Mesodermal cell (in vitro differentiated cells): ENCODE measurements around the gene FXYD6.

ENCODE experiments used
- H3K27ac ChIP-seq: 2 replicates; pipeline ENCODE4 v1.7.0; 2013; ENCODE audit warnings: mild to moderate bottlenecking, low read depth, low read length, moderate library complexity; ENCODE audit not compliant: severe bottlenecking
- H3K36me3 ChIP-seq: 2 replicates; pipeline ENCODE4 v1.7.1; 2013; ENCODE audit warnings: mild to moderate bottlenecking, low read length, moderate library complexity; ENCODE audit not compliant: control insufficient read depth, insufficient read depth
- H3K4me1 ChIP-seq: one replicate; pipeline ENCODE4 v1.7.1; 2013; ENCODE audit warnings: mild to moderate bottlenecking, low read length; ENCODE audit not compliant: insufficient read depth, control insufficient read depth, poor library complexity, severe bottlenecking
- H3K4me3 ChIP-seq: 2 replicates; pipeline ENCODE4 v1.7.0; 2013; ENCODE audit warnings: low read length, control low read depth, mild to moderate bottlenecking; ENCODE audit not compliant: insufficient read depth, poor library complexity, severe bottlenecking; ENCODE audit errors: extremely low read depth
- H3K9me3 ChIP-seq: 2 replicates; pipeline ENCODE4 v1.7.1; 2013; ENCODE audit warnings: mild to moderate bottlenecking, low read length, moderate library complexity; ENCODE audit not compliant: control insufficient read depth
- WGBS, 2 experiments: methylation state at CpG; one replicate each; pipeline ENCODE4 v1.1.5; 2013; ENCODE audit warnings: missing lambda C conversion rate in 2 of 2; ENCODE audit not compliant: insufficient coverage in 2 of 2; 5-methylcytosine and 5-hydroxymethylcytosine counted together

Gene FXYD6

GRCh38 chr11:117884994-117885393 is 8.5 kb upstream of the FXYD6 start:
- H3K4me1 ChIP-seq = peaks cover 28% of the 10 kb centered on the region
- peak overlapping the region; percentile 87 for H3K27ac ChIP-seq
- WGBS, 2 experiments = 86 to 87% methylated on average over 7 of the region's 7 CpGs
- no peaks in the 10 kb centered on the region for H3K36me3 ChIP-seq
- H3K9me3 ChIP-seq = no peaks in the 10 kb centered on the region
- no peak overlapping the region for H3K4me3 ChIP-seq

- H3K9me3 ChIP-seq = no peaks in the 10 kb centered on the region
- H3K27ac ChIP-seq = no peak overlapping the region
- peaks cover 28% of the 10 kb centered on the region for H3K4me1 ChIP-seq
- H3K36me3 ChIP-seq = no peaks in the 10 kb centered on the region
- 77 to 100% methylated on average over 2 of the region's 3 CpGs for WGBS, 2 experiments
- H3K4me3 ChIP-seq = no peak overlapping the region
Observed at GRCh38 chr11:117883063-117883462, 6.6 kb upstream of the FXYD6 start.

- WGBS, 2 experiments = 67 to 77% methylated on average over 7 to 10 of the region's 11 CpGs
- Histone ChIP-seq H3K36me3 (no peaks in the 10 kb centered on the region), H3K27ac (no peak overlapping the region), H3K9me3 (no peaks in the 10 kb centered on the region), H3K4me1 (peaks cover 25% of the 10 kb centered on the region), H3K4me3 (no peak overlapping the region)
Observed at GRCh38 chr11:117882311-117882905, 6.0 kb upstream of the FXYD6 start.

- Histone ChIP-seq H3K36me3 (no peaks in the 10 kb centered on the region), H3K4me3 (no peak overlapping the region), H3K27ac (no peak overlapping the region), H3K4me1 (peaks cover 27% of the 10 kb centered on the region), H3K9me3 (no peaks in the 10 kb centered on the region)
- WGBS, 2 experiments = 93 to 98% methylated on average over 4 of the region's 5 CpGs
Observed at GRCh38 chr11:117881217-117881616, 4.8 kb upstream of the FXYD6 start.

GRCh38 chr11:117879516-117880480 is 3.3 kb upstream of the FXYD6 start:
- 78 to 83% methylated on average over 7 to 8 of the region's 11 CpGs for WGBS, 2 experiments
- Histone ChIP-seq H3K9me3 (no peaks in the 10 kb centered on the region), H3K4me3 (no peak overlapping the region), H3K27ac (no peak overlapping the region), H3K4me1 (peaks cover 21% of the 10 kb centered on the region), H3K36me3 (no peaks in the 10 kb centered on the region)

- Histone ChIP-seq H3K27ac (no peak overlapping the region), H3K9me3 (no peaks in the 10 kb centered on the region), H3K4me3 (no peak overlapping the region), H3K36me3 (no peaks in the 10 kb centered on the region), H3K4me1 (peaks cover 18% of the 10 kb centered on the region)
- WGBS, 2 experiments = 100% methylated on average over 2 to 3 of the region's 3 CpGs
Observed at GRCh38 chr11:117878939-117879475, 2.5 kb upstream of the FXYD6 start.

- H3K36me3 ChIP-seq = no peaks in the 10 kb centered on the region
- H3K4me1 ChIP-seq = peaks cover 17% of the 10 kb centered on the region
- 92 to 100% methylated on average over 4 of the region's 6 CpGs for WGBS, 2 experiments
- H3K4me3 ChIP-seq = no peak overlapping the region
- H3K9me3 ChIP-seq = no peaks in the 10 kb centered on the region
- no peak overlapping the region for H3K27ac ChIP-seq
Observed at GRCh38 chr11:117878314-117878938, 2.0 kb upstream of the FXYD6 start.

GRCh38 chr11:117877120-117877784 is 794 bp upstream of the FXYD6 start:
- Histone ChIP-seq H3K36me3 (no peaks in the 10 kb centered on the region), H3K9me3 (no peaks in the 10 kb centered on the region), H3K4me3 (peak overlapping the region; percentile 81), H3K4me1 (peaks cover 9% of the 10 kb centered on the region), H3K27ac (no peak overlapping the region)
- WGBS, 2 experiments = 31 to 37% methylated on average over 10 to 11 of the region's 12 CpGs

- Histone ChIP-seq H3K27ac (no peak overlapping the region), H3K9me3 (no peaks in the 10 kb centered on the region), H3K4me1 (peaks cover 9% of the 10 kb centered on the region), H3K36me3 (no peaks in the 10 kb centered on the region), H3K4me3 (peak overlapping the region; percentile 81)
- 3 to 4% methylated on average over 8 of the region's 9 CpGs for WGBS, 2 experiments
Observed at GRCh38 chr11:117876059-117876340, 458 bp downstream of the FXYD6 start.

GRCh38 chr11:117875382-117876058 is 938 bp downstream of the FXYD6 start:
- Histone ChIP-seq H3K9me3 (no peaks in the 10 kb centered on the region), H3K4me1 (peaks cover 9% of the 10 kb centered on the region), H3K36me3 (no peaks in the 10 kb centered on the region), H3K4me3 (peak overlapping the region; percentile 81), H3K27ac (no peak overlapping the region)
- 5 to 11% methylated on average over 14 to 19 of the region's 20 CpGs for WGBS, 2 experiments
